Smooth muscle cell (in vitro differentiated cells): ENCODE results near the gene YAF2. TPM values are rescaled to one million over a fixed set of nuclear protein-coding genes. Genes with fewer than 3 reads are reported as not detected.

Source experiments
- DNase-seq: peaks from one replicate; lab custom pipeline; 2025; ENCODE audit not compliant: unreplicated experiment; lab: John Stamatoyannopoulos, UW
- H2AFZ ChIP-seq: fragments of 200-600 bp; sonication (generic); 2 replicates; pipeline ENCODE4 v1.6.0; 2016; ENCODE audit warnings: antibody characterized with exemption, low read depth, mild to moderate bottlenecking
- H3F3A ChIP-seq: fragments of 200-600 bp; sonication (generic); 2 replicates; pipeline ENCODE4 v1.6.0; 2017; ENCODE audit warnings: antibody characterized with exemption, low read depth
- H3K27ac ChIP-seq: fragments of 200-600 bp; sonication (generic); 2 replicates; pipeline ENCODE4 v1.5.1; 2016; ENCODE audit warnings: low read depth, mild to moderate bottlenecking
- H3K27me3 ChIP-seq: fragments of 200-600 bp; sonication (generic); 2 replicates; pipeline ENCODE4 v1.6.1; 2016; ENCODE audit warnings: low read depth, mild to moderate bottlenecking
- H3K36me3 ChIP-seq: fragments of 200-600 bp; sonication (generic); 2 replicates; pipeline ENCODE4 v1.5.1; 2016; ENCODE audit warnings: low read depth
- H3K4me1 ChIP-seq: fragments of 200-600 bp; sonication (generic); 2 replicates; pipeline ENCODE4 v1.5.1; 2016; ENCODE audit warnings: low read depth
- H3K4me2 ChIP-seq: fragments of 200-600 bp; sonication (generic); 2 replicates; pipeline ENCODE4 v1.6.0; 2016; ENCODE audit warnings: mild to moderate bottlenecking
- H3K4me3 ChIP-seq: fragments of 200-600 bp; sonication (generic); 2 replicates; pipeline ENCODE4 v1.5.1; 2016; ENCODE audit warnings: mild to moderate bottlenecking
- H3K79me2 ChIP-seq: fragments of 200-600 bp; sonication (generic); 2 replicates; pipeline ENCODE4 v1.6.0; 2016; ENCODE audit warnings: low read depth, mild to moderate bottlenecking
- H3K9ac ChIP-seq: fragments of 200-600 bp; sonication (generic); 2 replicates; pipeline ENCODE4 v1.6.0; 2016; ENCODE audit warnings: low read depth
- H3K9me3 ChIP-seq: fragments of 200-600 bp; sonication (generic); replicated peaks from 2 replicates; pipeline ENCODE4 v1.5.1; 2016; ENCODE audit warnings: low read depth
- H4K20me1 ChIP-seq: fragments of 200-600 bp; sonication (generic); 2 replicates; pipeline ENCODE4 v1.6.0; 2016; ENCODE audit warnings: low read depth
- CTCF ChIP-seq: fragments of 200-600 bp; sonication (generic); IDR thresholded peaks from 2 replicates; pipeline ENCODE4 v1.5.1; 2017; ENCODE audit warnings: borderline replicate concordance, mild to moderate bottlenecking, antibody characterized with exemption; ENCODE audit not compliant: insufficient read depth, poor library complexity, severe bottlenecking
- WGBS: methylation state at CpG from one replicate; pipeline ENCODE4 v1.1.7; 2016; ENCODE audit warnings: low lambda C conversion rate; 5-methylcytosine and 5-hydroxymethylcytosine counted together
- polyA plus RNA-seq: library from polyadenylated mRNA; unstranded; fragments of >200 nt; fragmentation: Nextera tagmentation; extraction: Ambion mirVana; gene quantifications from 2 replicates; pipeline ENCODE4 v1.2.1, GENCODE V29; 2016
- total RNA-seq: library from RNA; depleted of rRNA; stranded (reverse); fragments of >200 nt; gene quantifications from 2 replicates; pipeline ENCODE4 v1.2.3, GENCODE V29; 2014

Gene YAF2
- total and polyA plus RNA-seq, 2 experiments from 2014 or later = 21.1 to 25.0 TPM

GRCh38 chr12:42204362-42204761 lies 33.7 kb downstream of the YAF2 start:
- Histone ChIP-seq H2AFZ (no peak overlapping the region), H3K27me3 (no peaks in the 10 kb centered on the region), H3K9ac (no peak overlapping the region), H3K9me3 (no peaks in the 10 kb centered on the region), H3K36me3 (no peaks in the 10 kb centered on the region), H3K4me3 (no peak overlapping the region), H3F3A (no peaks in the 10 kb centered on the region), H3K27ac (no peak overlapping the region), H3K79me2 (no peaks in the 10 kb centered on the region), H3K4me1 (no peaks in the 10 kb centered on the region), H3K4me2 (no peak overlapping the region), H4K20me1 (peaks cover 50% of the 10 kb centered on the region)
- no peak for DNase-seq
- WGBS = 94% methylated on average over 1 of the region's 1 CpG
- no peak for TF ChIP-seq CTCF

GRCh38 chr12:42201063-42201462 lies 37.0 kb downstream of the YAF2 start:
- H3K4me3 ChIP-seq = no peak overlapping the region
- H3K4me1 ChIP-seq = no peaks in the 10 kb centered on the region
- H3K36me3 ChIP-seq = no peaks in the 10 kb centered on the region
- H3F3A ChIP-seq = no peaks in the 10 kb centered on the region
- H4K20me1 ChIP-seq = peaks cover 64% of the 10 kb centered on the region
- no peaks in the 10 kb centered on the region for H3K9me3 ChIP-seq
- H3K9ac ChIP-seq = no peak overlapping the region
- 84% methylated on average over 2 of the region's 2 CpGs for WGBS
- no peaks in the 10 kb centered on the region for H3K27me3 ChIP-seq
- no peak overlapping the region for H3K27ac ChIP-seq
- TF ChIP-seq CTCF = no peak
- DNase-seq = no peak
- no peak overlapping the region for H3K4me2 ChIP-seq
- H2AFZ ChIP-seq = no peak overlapping the region
- H3K79me2 ChIP-seq = no peaks in the 10 kb centered on the region

- no peak overlapping the region for H3K4me2 ChIP-seq
- H4K20me1 ChIP-seq = peaks cover 57% of the 10 kb centered on the region
- H3K36me3 ChIP-seq = no peaks in the 10 kb centered on the region
- H3K79me2 ChIP-seq = no peaks in the 10 kb centered on the region
- H3K4me3 ChIP-seq = no peak overlapping the region
- DNase-seq = no peak
- H3K4me1 ChIP-seq = no peaks in the 10 kb centered on the region
- no peak overlapping the region for H3K9ac ChIP-seq
- H3F3A ChIP-seq = no peaks in the 10 kb centered on the region
- TF ChIP-seq CTCF = no peak
- no peaks in the 10 kb centered on the region for H3K27me3 ChIP-seq
- H3K27ac ChIP-seq = no peak overlapping the region
- H2AFZ ChIP-seq = no peak overlapping the region
- no peaks in the 10 kb centered on the region for H3K9me3 ChIP-seq
Observed at GRCh38 chr12:42199007-42199406, 39.0 kb downstream of the YAF2 start.

- Histone ChIP-seq H3F3A (no peaks in the 10 kb centered on the region), H3K4me2 (no peak overlapping the region), H3K9ac (no peak overlapping the region), H3K4me3 (no peak overlapping the region), H2AFZ (no peak overlapping the region), H3K36me3 (no peaks in the 10 kb centered on the region), H4K20me1 (peaks cover 52% of the 10 kb centered on the region), H3K79me2 (no peaks in the 10 kb centered on the region), H3K9me3 (no peaks in the 10 kb centered on the region), H3K4me1 (no peaks in the 10 kb centered on the region), H3K27ac (no peak overlapping the region), H3K27me3 (no peaks in the 10 kb centered on the region)
- DNase-seq = no peak
- no peak for TF ChIP-seq CTCF
- 94% methylated on average over 7 of the region's 7 CpGs for WGBS
Observed at GRCh38 chr12:42196723-42197603, 41.1 kb downstream of the YAF2 start.
